GM18526 (cell line): ENCODE results near the gene ZNF19.

Experiments used
- POLR2A ChIP-seq: IDR thresholded peaks from 3 replicates; pipeline ENCODE4 v1.6.1; 2011; ENCODE audit not compliant: insufficient read length; ENCODE audit errors: extremely low read depth

ZNF19 gene

DNA sequence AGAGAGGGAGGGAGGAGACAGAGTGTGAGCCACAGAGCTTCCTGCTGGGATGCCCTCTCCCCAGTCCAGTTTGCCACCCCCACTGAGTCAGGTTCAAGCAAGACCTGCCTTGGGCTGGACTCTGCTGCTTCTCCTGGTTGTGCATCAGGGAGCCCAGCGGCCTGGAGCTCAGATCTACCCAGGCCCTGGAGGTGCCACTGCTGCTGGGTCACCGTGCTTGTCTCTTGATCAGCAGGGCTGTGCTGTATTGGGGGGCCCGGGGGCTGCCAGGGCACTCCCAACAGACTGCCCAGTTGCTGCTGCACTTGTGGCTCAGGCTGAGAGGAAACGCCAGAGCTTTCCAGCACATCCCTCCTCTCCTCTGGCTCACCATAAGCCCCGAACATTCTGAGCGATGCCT lies 56.2 kb downstream of the ZNF19 start:
- no peak for TF ChIP-seq POLR2A

DNA sequence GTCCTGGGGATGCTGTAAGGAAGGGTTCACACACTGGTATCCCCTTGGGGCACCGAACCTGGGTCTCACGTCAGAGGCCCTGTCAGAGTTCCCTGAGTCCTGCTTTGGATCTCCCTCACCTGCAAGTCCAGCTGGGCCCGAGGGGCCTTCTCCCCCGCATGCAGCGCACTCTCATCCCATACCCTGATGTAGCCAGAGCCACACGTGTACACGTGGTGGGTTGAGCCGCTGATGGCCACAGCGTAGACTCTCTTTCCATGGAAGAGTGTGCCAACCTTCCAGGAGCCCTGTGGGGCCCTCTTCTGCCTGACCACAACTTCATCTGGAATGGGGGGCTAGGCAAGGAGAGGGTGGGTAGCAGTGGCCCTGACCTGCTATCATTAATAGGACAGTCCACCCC lies 57.1 kb downstream of the ZNF19 start:
- no peak for TF ChIP-seq POLR2A

GRCh38 chr16:71431176-71431575 lies 57.9 kb downstream of the ZNF19 start:
- TF ChIP-seq POLR2A, result no peak

GRCh38 chr16:71430744-71431143 lies 58.4 kb downstream of the ZNF19 start:
- no peak for TF ChIP-seq POLR2A

- TF ChIP-seq POLR2A, result no peak
Measured at GRCh38 chr16:71429581-71429980, 59.5 kb downstream of the ZNF19 start.

DNA sequence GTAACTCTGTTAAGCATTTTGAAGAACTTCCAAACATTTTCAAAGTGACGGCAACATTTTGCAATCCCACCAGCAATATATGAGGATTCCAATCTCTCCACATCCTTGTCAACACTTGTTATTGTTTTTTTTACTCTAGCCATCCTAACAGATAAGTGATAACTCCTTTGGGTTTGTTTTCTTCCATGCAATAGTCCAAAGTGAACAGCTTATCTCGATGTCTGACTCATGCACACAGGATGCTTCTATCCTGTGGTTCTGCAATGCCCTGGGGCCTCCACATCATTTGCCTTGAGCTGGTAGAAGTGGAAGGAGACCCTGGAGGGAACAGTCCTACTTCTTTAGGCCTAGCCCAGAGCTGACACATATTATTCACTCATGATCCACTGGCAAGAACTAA lies 60.2 kb downstream of the ZNF19 start:
- no peak for TF ChIP-seq POLR2A

GRCh38 chr16:71428385-71428784 lies 60.7 kb downstream of the ZNF19 start:
- TF ChIP-seq POLR2A, result no peak

GRCh38 chr16:71426880-71427615 lies 62.1 kb downstream of the ZNF19 start:
- TF ChIP-seq POLR2A, result no peak

DNA sequence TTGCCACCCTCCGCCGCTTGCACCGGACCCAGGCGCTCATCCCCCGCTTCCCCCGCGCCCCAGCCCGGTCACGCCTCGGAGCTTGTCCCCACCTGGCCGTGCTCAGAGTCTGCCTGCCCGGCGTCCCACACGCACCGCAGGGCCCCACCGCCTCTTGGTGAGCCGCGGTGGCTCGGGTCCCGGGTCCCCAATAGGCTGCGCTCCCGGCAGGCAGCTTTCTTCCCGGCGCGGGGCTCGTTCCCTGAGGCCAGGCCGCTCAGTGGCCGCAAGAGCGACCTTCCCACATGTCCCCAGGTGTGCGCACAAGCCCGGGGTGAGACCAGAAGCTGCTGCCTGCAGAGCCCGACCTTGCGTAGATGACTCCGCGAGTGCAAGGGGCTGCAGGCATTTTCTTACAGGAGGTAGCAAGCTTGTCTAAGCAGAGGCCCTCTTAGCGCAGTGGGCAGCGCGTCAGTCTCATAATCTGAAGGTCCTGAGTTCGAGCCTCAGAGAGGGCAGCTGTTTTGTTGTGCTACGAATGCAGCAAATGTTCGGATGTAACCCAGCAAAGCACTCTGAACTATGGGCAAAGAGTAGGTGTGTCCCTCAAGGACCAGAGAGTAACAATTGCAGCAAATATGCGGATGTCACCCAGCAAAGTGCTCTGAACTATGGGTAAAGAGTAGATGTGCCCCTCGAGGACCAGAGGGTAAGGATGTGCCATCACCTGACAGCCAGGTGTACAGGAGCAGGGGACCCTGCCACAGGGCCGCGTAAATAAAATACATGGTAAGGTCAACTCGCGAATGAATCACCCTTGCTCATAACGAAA lies 62.9 kb downstream of the ZNF19 start:
- no peak for TF ChIP-seq POLR2A

DNA sequence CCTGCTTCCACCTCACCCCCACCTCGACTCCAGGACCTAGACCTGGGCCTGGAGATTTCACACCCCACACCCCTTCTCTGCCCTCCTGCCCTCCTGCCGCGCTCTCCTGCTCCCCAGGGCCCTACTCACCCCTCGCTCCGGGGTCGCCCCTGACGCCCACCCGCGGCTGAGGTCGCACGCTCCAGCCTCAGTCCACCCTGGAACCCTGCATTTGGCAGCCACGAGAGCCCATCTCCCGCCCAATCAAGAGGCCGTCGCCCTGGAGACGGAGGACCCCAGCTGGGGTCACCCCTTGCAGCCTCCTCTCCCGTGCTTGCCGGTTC lies 63.4 kb downstream of the ZNF19 start:
- no peak for TF ChIP-seq POLR2A

GRCh38 chr16:71424626-71425025 lies 64.5 kb downstream of the ZNF19 start:
- no peak for TF ChIP-seq POLR2A

DNA sequence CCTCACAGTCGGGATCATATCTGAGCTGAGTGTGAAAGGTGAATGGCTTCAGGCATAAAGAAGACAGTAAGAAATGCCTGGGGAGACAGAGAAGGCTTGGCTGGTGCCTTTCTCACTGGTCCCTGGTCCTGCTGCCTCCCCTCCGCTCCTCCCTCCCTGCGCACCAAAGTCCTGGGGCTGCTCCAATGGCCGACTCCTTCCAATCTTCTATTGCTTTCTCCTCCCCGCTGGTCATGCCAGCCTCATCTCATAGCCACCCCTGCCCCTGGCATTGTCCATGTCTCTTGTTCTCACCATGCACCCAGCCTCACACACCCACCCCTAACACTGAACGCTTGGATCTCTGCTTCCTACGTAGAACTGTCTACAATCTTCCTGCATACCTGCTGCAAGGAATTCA lies 65.3 kb downstream of the ZNF19 start:
- TF ChIP-seq POLR2A, result no peak
